Measurements from ENCODE around the gene CCDC136. TPM values are rescaled to one million over a fixed set of nuclear protein-coding genes. Genes with fewer than 3 reads are reported as not detected.

The CCDC136 gene
- total RNA-seq, 1 donor from 2014 or later, result 17.9 TPM

GRCh38 chr7:128821724-128822123, 30.0 kb downstream of the CCDC136 start:
- Histone ChIP-seq H3K27ac (no peak overlapping the region), H3K27me3 (no peaks in the 10 kb centered on the region), H3K4me3 (no peak overlapping the region), H3K9me3 (no peaks in the 10 kb centered on the region), H3K4me1 (no peaks in the 10 kb centered on the region), H3K36me3 (no peaks in the 10 kb centered on the region)
- DNase-seq (ENCODE audit: extremely low spot score in 2 of 2), result no peak
- intact Hi-C loops (cut with DNase I), result no loop called here
- TF ChIP-seq POLR2AphosphoS5 (IDR thresholded peaks at IDR 0.05; ENCODE audit: insufficient read depth in 1 of 2, low read depth in 1 of 2), result no peak
- no peak for TF ChIP-seq CTCF (IDR thresholded peaks at IDR 0.05)

GRCh38 chr7:128826512-128826911, 34.7 kb downstream of the CCDC136 start:
- Histone ChIP-seq H3K27ac (no peak overlapping the region), H3K4me3 (no peak overlapping the region), H3K36me3 (no peaks in the 10 kb centered on the region), H3K4me1 (peaks cover 20% of the 10 kb centered on the region), H3K27me3 (no peaks in the 10 kb centered on the region), H3K9me3 (no peaks in the 10 kb centered on the region)
- TF ChIP-seq POLR2AphosphoS5 (IDR thresholded peaks at IDR 0.05; ENCODE audit: insufficient read depth in 1 of 2, low read depth in 1 of 2) (no peak), POLR2A (IDR thresholded peaks at IDR 0.05) (no peak), CTCF (IDR thresholded peaks at IDR 0.05) (no peak)
- DNase-seq (ENCODE audit: extremely low spot score in 2 of 2), result no peak
- intact Hi-C loops (cut with DNase I), result no loop called here

- Histone ChIP-seq H3K27me3 (no peaks in the 10 kb centered on the region), H3K4me3 (no peak overlapping the region), H3K9me3 (no peaks in the 10 kb centered on the region), H3K36me3 (no peaks in the 10 kb centered on the region), H3K27ac (peak overlapping the region; percentile 86), H3K4me1 (peaks cover 24% of the 10 kb centered on the region)
- no peak for TF ChIP-seq CTCF (IDR thresholded peaks at IDR 0.05)
- no peak for TF ChIP-seq POLR2A (IDR thresholded peaks at IDR 0.05)
- TF ChIP-seq POLR2AphosphoS5 (IDR thresholded peaks at IDR 0.05; ENCODE audit: insufficient read depth in 1 of 2, low read depth in 1 of 2), result no peak
- intact Hi-C loops (cut with DNase I), result no loop called here
- no peak for DNase-seq (ENCODE audit: extremely low spot score in 2 of 2)
These were observed 35.1 kb downstream of the CCDC136 start for GRCh38 chr7:128826916-128827247.

- Histone ChIP-seq H3K9me3 (no peaks in the 10 kb centered on the region), H3K4me3 (no peak overlapping the region), H3K4me1 (peaks cover 29% of the 10 kb centered on the region), H3K27me3 (no peaks in the 10 kb centered on the region), H3K27ac (peak overlapping the region; percentile 86), H3K36me3 (no peaks in the 10 kb centered on the region)
- DNase-seq (ENCODE audit: extremely low spot score in 2 of 2), result no peak
- intact Hi-C loops (cut with DNase I), result no loop called here
- TF ChIP-seq POLR2A (IDR thresholded peaks at IDR 0.05) (no peak), POLR2AphosphoS5 (IDR thresholded peaks at IDR 0.05; ENCODE audit: insufficient read depth in 1 of 2, low read depth in 1 of 2) (peak in 1 of 2 donors; percentile 68)
These were observed 35.6 kb downstream of the CCDC136 start for GRCh38 chr7:128827248-128827958.

- H3K36me3 ChIP-seq, result no peaks in the 10 kb centered on the region
- no peak for DNase-seq (ENCODE audit: extremely low spot score in 2 of 2)
- TF ChIP-seq POLR2AphosphoS5 (IDR thresholded peaks at IDR 0.05; ENCODE audit: insufficient read depth in 1 of 2, low read depth in 1 of 2), result no peak
- no peak for TF ChIP-seq POLR2A (IDR thresholded peaks at IDR 0.05)
- TF ChIP-seq CTCF (IDR thresholded peaks at IDR 0.05), result no peak
- intact Hi-C loops (cut with DNase I), result no loop called here
- H3K4me3 ChIP-seq, result no peak overlapping the region
- peak overlapping the region; percentile 86 for H3K27ac ChIP-seq
- H3K4me1 ChIP-seq, result peaks cover 37% of the 10 kb centered on the region
- no peaks in the 10 kb centered on the region for H3K9me3 ChIP-seq
- H3K27me3 ChIP-seq, result no peaks in the 10 kb centered on the region
These were observed 36.4 kb downstream of the CCDC136 start for GRCh38 chr7:128827971-128828711.
